ENCODE results near the gene TMEM54.
"Not testable (repeated sequence)": the region's sequence is repeated elsewhere in the genome, so short reads cannot be mapped to it uniquely, and the experiment has no call there.

TMEM54 gene

GRCh38 chr1:32919811-32920733, 18.9 kb upstream of the TMEM54 start:
- DNase-seq (ENCODE audit: low spot score): no peak

GRCh38 chr1:32918179-32918578, 17.0 kb upstream of the TMEM54 start:
- DNase-seq (ENCODE audit: low spot score): no peak

GRCh38 chr1:32917521-32917920, 16.3 kb upstream of the TMEM54 start:
- no peak for DNase-seq (ENCODE audit: low spot score)

GRCh38 chr1:32915766-32916706, 14.8 kb upstream of the TMEM54 start:
- DNase-seq (ENCODE audit: low spot score): no peak

- DNase-seq (ENCODE audit: low spot score): no peak
Measured at GRCh38 chr1:32910319-32910718, 9.1 kb upstream of the TMEM54 start.

GRCh38 chr1:32907435-32907834, 6.2 kb upstream of the TMEM54 start:
- DNase-seq (ENCODE audit: low spot score): peak; percentile 9

- peak; percentile 31 for DNase-seq (ENCODE audit: low spot score)
Measured at GRCh38 chr1:32906654-32907053, 5.5 kb upstream of the TMEM54 start.

- not testable (repeated sequence) for DNase-seq (ENCODE audit: low spot score)
Measured at GRCh38 chr1:32905588-32905987, 4.4 kb upstream of the TMEM54 start.

GRCh38 chr1:32904797-32905196, 3.6 kb upstream of the TMEM54 start:
- peak; percentile 9 for DNase-seq (ENCODE audit: low spot score)

GRCh38 chr1:32903991-32904785, 3.0 kb upstream of the TMEM54 start:
- peak; percentile 23 for DNase-seq (ENCODE audit: low spot score)

GRCh38 chr1:32902535-32902920, 1.3 kb upstream of the TMEM54 start:
- no peak for DNase-seq (ENCODE audit: low spot score)

GRCh38 chr1:32901823-32902534, 790 bp upstream of the TMEM54 start:
- DNase-seq (ENCODE audit: low spot score): no peak

- DNase-seq (ENCODE audit: low spot score): no peak
Measured at GRCh38 chr1:32900371-32900955, 726 bp downstream of the TMEM54 start.

GRCh38 chr1:32899586-32900296, 1.4 kb downstream of the TMEM54 start:
- no peak for DNase-seq (ENCODE audit: low spot score)

- no peak for DNase-seq (ENCODE audit: low spot score)
Measured at GRCh38 chr1:32898958-32899357, 2.2 kb downstream of the TMEM54 start.

- no peak for DNase-seq (ENCODE audit: low spot score)
Measured at GRCh38 chr1:32898056-32898455, 3.1 kb downstream of the TMEM54 start.

GRCh38 chr1:32897082-32898049, 3.8 kb downstream of the TMEM54 start:
- DNase-seq (ENCODE audit: low spot score): no peak

GRCh38 chr1:32896451-32896850, 4.7 kb downstream of the TMEM54 start:
- no peak for DNase-seq (ENCODE audit: low spot score)
